HG02798 (cell line): ENCODE results near the gene ZDHHC22.

Experiments used
- ATAC-seq: cut with Tn5 transposase; IDR thresholded peaks from one replicate; pipeline ENCODE4 v1.9.1; 2021; ENCODE audit warnings: mild to moderate bottlenecking; ENCODE audit not compliant: unreplicated experiment, poor library complexity

The ZDHHC22 gene

DNA sequence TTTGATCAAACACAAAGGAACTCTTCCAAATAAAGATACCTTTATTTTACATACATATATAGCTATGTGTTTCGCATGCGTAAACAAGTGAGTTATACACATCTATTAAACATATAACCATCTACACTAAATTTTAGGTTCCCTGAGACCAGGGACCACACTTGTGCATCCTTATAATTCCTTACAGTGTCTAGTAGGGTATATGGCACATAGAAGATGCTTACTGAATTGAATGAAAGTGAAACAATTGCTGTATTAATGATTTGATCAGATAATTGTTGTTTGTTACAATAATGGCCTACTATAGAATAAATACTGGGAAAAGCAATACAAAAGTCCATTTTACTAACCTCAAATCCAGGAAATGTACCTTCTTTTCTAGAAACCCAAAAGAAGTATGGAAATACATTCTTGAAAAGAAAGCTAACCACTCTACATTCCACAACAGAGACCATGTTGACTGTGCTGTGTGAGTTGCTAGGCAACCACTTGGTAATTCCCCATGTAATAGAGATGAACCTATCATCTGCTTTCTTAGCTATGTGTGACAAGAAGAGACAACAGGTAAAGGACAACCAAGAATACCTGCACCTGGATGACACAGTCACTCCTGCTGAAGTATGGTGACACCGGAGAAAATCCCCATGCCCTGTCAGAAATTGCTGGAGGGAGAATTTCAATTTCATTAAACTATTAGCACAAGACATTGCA, 55.4 kb downstream of the ZDHHC22 start:
- ATAC-seq, result peak; percentile 65

DNA sequence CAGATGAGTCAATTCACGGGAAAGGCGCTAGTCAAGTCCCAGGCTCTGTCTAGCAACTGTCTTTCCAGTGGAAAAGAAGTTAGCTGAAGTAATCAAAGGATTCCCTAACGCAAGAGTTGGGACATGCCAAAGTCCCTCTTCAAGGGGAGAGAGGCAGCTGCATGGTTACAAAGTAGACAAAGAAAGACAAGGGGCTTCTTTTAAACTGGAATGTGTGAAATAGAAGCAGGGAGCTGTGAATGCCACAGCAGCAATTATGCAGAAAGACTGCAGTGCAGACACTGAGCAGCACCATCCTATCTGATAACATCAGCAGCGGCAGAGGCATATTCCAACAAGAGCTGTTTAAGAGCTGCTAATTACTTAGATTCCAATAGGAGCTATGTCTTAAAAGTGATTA, 56.1 kb downstream of the ZDHHC22 start:
- ATAC-seq, result no peak

DNA sequence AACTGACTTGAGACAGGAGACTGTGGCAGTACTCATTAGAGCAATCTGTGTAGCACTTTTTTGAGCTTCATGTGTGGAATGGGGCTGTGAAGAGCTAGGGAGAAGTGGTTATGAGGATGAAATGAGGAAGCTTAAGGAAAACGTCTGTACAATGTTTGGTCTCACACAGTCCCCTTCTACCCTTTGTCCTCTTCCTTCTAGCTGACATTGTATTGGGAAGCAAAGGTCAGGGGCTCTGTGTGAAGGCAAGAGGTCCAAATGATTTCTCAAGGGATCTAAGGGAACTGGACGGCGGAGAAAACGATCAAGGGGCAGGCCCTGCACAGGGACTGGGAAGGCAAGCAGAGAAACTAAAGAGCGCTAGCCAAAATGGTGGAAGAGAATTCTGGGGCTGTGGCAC, 56.6 kb downstream of the ZDHHC22 start:
- no peak for ATAC-seq

DNA sequence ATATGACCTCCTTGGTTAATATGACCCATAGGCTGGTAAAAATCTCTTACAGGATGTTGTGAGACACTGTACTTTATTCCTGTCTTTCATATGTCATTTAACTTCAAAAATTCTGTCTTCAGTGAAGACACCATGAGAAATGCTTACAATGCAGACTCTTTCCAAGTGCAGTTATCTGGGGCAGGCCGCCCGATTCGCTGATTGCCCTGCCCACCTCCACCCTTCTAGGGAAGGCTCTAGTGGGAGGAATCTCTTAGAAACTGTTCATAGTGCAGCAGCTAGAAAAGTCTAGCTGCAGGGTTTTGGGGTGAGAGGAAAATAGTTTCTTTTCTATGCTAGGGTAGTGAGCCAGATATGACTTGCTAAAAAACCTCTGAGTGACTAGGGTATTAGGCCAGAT, 58.5 kb downstream of the ZDHHC22 start:
- ATAC-seq, result no peak

DNA sequence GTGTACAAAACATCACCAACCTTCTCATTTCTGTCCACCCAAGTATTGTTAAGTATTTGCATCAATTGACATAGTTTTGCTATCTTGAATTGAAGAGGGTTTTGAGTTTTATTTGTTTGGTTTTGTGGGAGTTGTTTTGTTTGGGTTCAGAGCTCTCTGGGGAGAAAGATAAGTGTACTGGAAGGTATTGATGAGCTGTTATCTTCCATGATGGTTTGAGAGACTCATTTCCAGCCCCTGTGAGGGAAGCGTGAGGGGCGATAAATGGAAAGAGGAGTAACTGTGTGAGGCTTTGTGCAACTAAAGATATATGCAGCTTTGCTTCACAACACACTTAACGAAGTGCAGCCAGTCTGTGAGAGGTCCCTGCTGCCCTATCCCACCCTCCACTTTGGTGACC, 59.2 kb downstream of the ZDHHC22 start:
- no peak for ATAC-seq
